Trophoblast cell (in vitro differentiated cells and primary cell): ENCODE results near the gene PRKCH.
A peak's percentile ranks its signal among the peaks of the same experiment; 100 is the strongest.
"Not testable (repeated sequence)": the region's sequence is repeated elsewhere in the genome, so short reads cannot be mapped to it uniquely, and the experiment has no call there.

Experiments
- DNase-seq, 2 donors: peaks; one replicate each; pipeline ENCODE4 v3.0.0-alpha.2; 2016
- H2AFZ ChIP-seq: 2 replicates; pipeline ENCODE4 v1.6.1; 2013; ENCODE audit warnings: low read length, moderate library complexity, mild to moderate bottlenecking; ENCODE audit not compliant: insufficient read depth, poor library complexity
- H2AK5ac ChIP-seq: 2 replicates; pipeline ENCODE4 v1.6.1; 2013; ENCODE audit warnings: mild to moderate bottlenecking, low read length
- H2BK120ac ChIP-seq: 2 replicates; pipeline ENCODE4 v1.6.1; 2013; ENCODE audit warnings: low read length, mild to moderate bottlenecking, moderate library complexity; ENCODE audit not compliant: insufficient read depth, poor library complexity
- H2BK12ac ChIP-seq: 2 replicates; pipeline ENCODE4 v1.6.1; 2013; ENCODE audit warnings: mild to moderate bottlenecking, low read length, moderate library complexity
- H2BK5ac ChIP-seq: 2 replicates; pipeline ENCODE4 v1.6.1; 2013; ENCODE audit warnings: low read length, low read depth, moderate library complexity, mild to moderate bottlenecking; ENCODE audit not compliant: poor library complexity
- H3K14ac ChIP-seq: 2 replicates; pipeline ENCODE4 v1.6.1; 2013; ENCODE audit warnings: mild to moderate bottlenecking, low read length
- H3K18ac ChIP-seq: 2 replicates; pipeline ENCODE4 v1.6.1; 2013; ENCODE audit warnings: mild to moderate bottlenecking, low read length
- H3K23ac ChIP-seq: 2 replicates; pipeline ENCODE4 v1.6.1; 2013; ENCODE audit warnings: low read length
- H3K27ac ChIP-seq: 2 replicates; pipeline ENCODE4 v1.5.1; 2013; ENCODE audit warnings: low read depth, mild to moderate bottlenecking, inconsistent platforms, low read length, moderate library complexity
- H3K27me3 ChIP-seq: 2 replicates; pipeline ENCODE4 v1.6.1; 2013; ENCODE audit warnings: inconsistent platforms, mild to moderate bottlenecking, low read length, moderate library complexity; ENCODE audit not compliant: insufficient read depth
- H3K36me3 ChIP-seq, 2 experiments: 1 replicate in 1 of 2; 2 replicates in 1 of 2; pipeline ENCODE4 v1.6.1; 2013; ENCODE audit warnings: low read length in 2 of 2, mild to moderate bottlenecking in 2 of 2, moderate library complexity in 1 of 2; ENCODE audit not compliant: insufficient read depth in 2 of 2, control insufficient read depth in 1 of 2
- H3K4ac ChIP-seq: 2 replicates; pipeline ENCODE4 v1.6.1; 2013; ENCODE audit warnings: low read depth, mild to moderate bottlenecking, low read length, moderate library complexity
- H3K4me1 ChIP-seq, 2 experiments: 1 replicate in 1 of 2; 2 replicates in 1 of 2; pipeline ENCODE4 v1.6.1; 2013; ENCODE audit warnings: low read length in 2 of 2, mild to moderate bottlenecking in 2 of 2, moderate library complexity in 1 of 2; ENCODE audit not compliant: insufficient read depth in 2 of 2, control insufficient read depth in 1 of 2
- H3K4me2 ChIP-seq: 2 replicates; pipeline ENCODE4 v1.6.1; 2013; ENCODE audit warnings: inconsistent platforms, mild to moderate bottlenecking, low read length, moderate library complexity
- H3K4me3 ChIP-seq: 2 replicates; pipeline ENCODE4 v1.5.1; 2013; ENCODE audit warnings: mild to moderate bottlenecking, low read depth, low read length, inconsistent platforms
- H3K79me1 ChIP-seq: one replicate; pipeline ENCODE4 v1.6.1; 2013; ENCODE audit warnings: low read length
- H3K79me2 ChIP-seq: 2 replicates; pipeline ENCODE4 v1.6.1; 2013; ENCODE audit warnings: low read length, mild to moderate bottlenecking; ENCODE audit not compliant: control insufficient read depth, insufficient read depth, poor library complexity
- H3K9ac ChIP-seq: 2 replicates; pipeline ENCODE4 v1.6.1; 2013; ENCODE audit warnings: mild to moderate bottlenecking, low read length
- H3K9me3 ChIP-seq: 2 replicates; pipeline ENCODE4 v1.6.1; 2013; ENCODE audit warnings: low read depth, mild to moderate bottlenecking, control low read depth, inconsistent platforms, low read length; ENCODE audit not compliant: insufficient read depth
- H4K12ac ChIP-seq: 2 replicates; pipeline ENCODE4 v1.6.1; 2013; ENCODE audit warnings: low read depth, mild to moderate bottlenecking, low read length, moderate library complexity
- H4K8ac ChIP-seq: 2 replicates; pipeline ENCODE4 v1.6.1; 2013; ENCODE audit warnings: low read depth, mild to moderate bottlenecking, low read length, moderate library complexity
- H4K91ac ChIP-seq: one replicate; pipeline ENCODE4 v1.6.1; 2013; ENCODE audit warnings: low read depth, mild to moderate bottlenecking, low read length, moderate library complexity
- WGBS: extraction: QIAGEN DNeasy Blood & Tissue Kit; methylation state at CpG from one replicate; pipeline ENCODE4 v1.1.7; 2013; ENCODE audit warnings: missing lambda C conversion rate; ENCODE audit not compliant: insufficient read length, insufficient coverage; ENCODE audit errors: extremely low coverage; 5-methylcytosine and 5-hydroxymethylcytosine counted together

PRKCH gene

DNA sequence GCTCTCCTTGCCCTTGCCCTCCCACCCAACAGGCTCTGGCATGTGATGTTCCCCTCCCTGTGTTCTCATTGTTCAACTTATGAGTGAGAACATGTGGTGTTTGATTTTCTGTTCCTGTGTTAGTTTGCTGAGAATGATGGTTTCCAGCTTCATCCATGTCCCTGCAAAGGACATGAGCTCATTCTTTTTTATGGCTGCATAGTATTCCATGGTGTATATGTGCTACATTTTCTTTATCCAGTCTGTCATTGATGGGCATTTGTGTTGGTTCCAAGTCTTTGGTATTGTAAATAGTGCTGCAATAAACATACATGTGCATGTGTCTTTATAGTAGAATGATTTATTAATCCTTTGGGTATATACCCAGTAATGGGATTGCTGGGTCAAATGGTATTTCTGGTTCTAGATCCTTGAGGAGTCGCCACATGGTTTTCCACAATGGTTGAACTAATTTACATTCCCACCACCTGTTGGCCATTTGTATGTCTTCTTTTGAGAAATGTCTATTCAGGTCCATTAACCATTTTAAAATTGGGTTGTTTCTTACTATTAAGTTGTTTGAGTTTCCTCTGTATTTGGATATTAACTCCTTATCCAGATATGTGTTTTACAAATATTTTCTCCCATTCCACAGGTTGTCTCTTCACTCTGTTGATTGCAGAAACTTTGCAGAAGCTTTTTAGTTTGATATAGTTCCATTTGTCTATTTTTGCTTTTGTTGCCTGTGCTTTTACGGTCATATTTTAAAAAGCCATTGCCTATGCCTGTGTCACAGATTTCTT, 143.4 kb downstream of the PRKCH start:
- H4K91ac ChIP-seq, H2BK5ac ChIP-seq, H2AFZ ChIP-seq, H3K4me3 ChIP-seq, H3K79me2 ChIP-seq, H3K14ac ChIP-seq, H3K27me3 ChIP-seq, H3K9me3 ChIP-seq, H3K9ac ChIP-seq, H2BK120ac ChIP-seq, H4K8ac ChIP-seq, DNase-seq, H3K36me3 ChIP-seq, H3K27ac ChIP-seq, H3K18ac ChIP-seq, H3K4me2 ChIP-seq, H4K12ac ChIP-seq, H2BK12ac ChIP-seq, H2AK5ac ChIP-seq, H3K4ac ChIP-seq, H3K23ac ChIP-seq: not testable (repeated sequence)
- no CpG with 5 or more reads among the region's 2 CpGs for WGBS
- H3K4me1 ChIP-seq, result peaks cover 21 to 26% of the 10 kb centered on the region in 2 experiments
- peaks cover 28% of the 10 kb centered on the region for H3K79me1 ChIP-seq

- no CpG with 5 or more reads among the region's 17 CpGs for WGBS
- Histone ChIP-seq H3K4me2 (no peak overlapping the region), H3K27ac (peak overlapping the region; percentile 47), H2BK12ac (peak overlapping the region; percentile 90), H3K27me3 (no peaks in the 10 kb centered on the region), H4K12ac (peak overlapping the region; percentile 28), H2AK5ac (peak overlapping the region; percentile 72), H2BK5ac (peak overlapping the region; percentile 68), H3K4me1 (peaks cover 35 to 37% of the 10 kb centered on the region in 2 experiments), H3K4me3 (no peak overlapping the region), H4K91ac (peak overlapping the region; percentile 78), H4K8ac (peak overlapping the region; percentile 50), H2AFZ (no peak overlapping the region), H3K14ac (peak overlapping the region; percentile 58), H3K36me3 (peaks cover 0 to 5% of the 10 kb centered on the region in 2 experiments), H3K9me3 (peaks cover 2% of the 10 kb centered on the region), H3K18ac (peak overlapping the region; percentile 50), H3K4ac (peak overlapping the region; percentile 28), H3K79me2 (peaks cover 11% of the 10 kb centered on the region), H3K79me1 (peaks cover 42% of the 10 kb centered on the region), H2BK120ac (peak overlapping the region; percentile 69), H3K9ac (no peak overlapping the region), H3K23ac (no peak overlapping the region)
- peak; percentile 60 to 81 for DNase-seq
These were observed 145.0 kb downstream of the PRKCH start for GRCh38 chr14:61466249-61466904.

GRCh38 chr14:61466905-61467280, 145.5 kb downstream of the PRKCH start:
- peak overlapping the region; percentile 68 for H2BK5ac ChIP-seq
- H3K9me3 ChIP-seq, result peaks cover 2% of the 10 kb centered on the region
- H3K79me1 ChIP-seq, result peaks cover 46% of the 10 kb centered on the region
- peaks cover 11% of the 10 kb centered on the region for H3K79me2 ChIP-seq
- H2AFZ ChIP-seq, result no peak overlapping the region
- peak overlapping the region; percentile 78 for H4K91ac ChIP-seq
- peak overlapping the region; percentile 50 for H4K8ac ChIP-seq
- H4K12ac ChIP-seq, result no peak overlapping the region
- peaks cover 0 to 5% of the 10 kb centered on the region in 2 experiments for H3K36me3 ChIP-seq
- H3K4me2 ChIP-seq, result no peak overlapping the region
- no peak overlapping the region for H3K23ac ChIP-seq
- H2BK120ac ChIP-seq, result peak overlapping the region; percentile 69
- peaks cover 39 to 42% of the 10 kb centered on the region in 2 experiments for H3K4me1 ChIP-seq
- H3K4ac ChIP-seq, result peak overlapping the region; percentile 50
- WGBS, result no CpG with 5 or more reads among the region's 3 CpGs
- peak in 1 of 2 donors; percentile 71 for DNase-seq
- H3K18ac ChIP-seq, result peak overlapping the region; percentile 50
- H2BK12ac ChIP-seq, result peak overlapping the region; percentile 90
- H3K9ac ChIP-seq, result no peak overlapping the region
- peak overlapping the region; percentile 58 for H3K14ac ChIP-seq
- no peak overlapping the region for H3K4me3 ChIP-seq
- no peaks in the 10 kb centered on the region for H3K27me3 ChIP-seq
- peak overlapping the region; percentile 72 for H2AK5ac ChIP-seq
- H3K27ac ChIP-seq, result peak overlapping the region; percentile 47

DNA sequence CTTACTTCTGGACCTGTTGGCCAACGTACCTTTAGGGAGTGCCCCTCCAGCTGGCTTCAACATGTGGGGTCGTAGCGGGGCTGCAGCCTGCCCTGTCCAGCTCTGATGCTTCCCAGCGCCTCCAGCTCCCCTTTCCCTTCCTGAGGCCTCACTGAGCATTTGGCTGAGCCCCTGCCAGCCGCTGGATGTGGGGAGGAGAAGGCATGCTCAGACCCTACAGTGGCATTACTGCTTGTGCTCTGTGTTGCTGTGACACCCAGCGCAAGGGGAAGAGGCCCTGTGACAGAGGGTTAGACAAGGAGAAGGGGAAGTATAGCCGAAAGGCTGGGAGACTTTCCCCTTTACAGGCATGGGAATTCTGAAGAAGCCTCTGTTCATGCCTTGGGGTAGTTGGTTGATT, 145.9 kb downstream of the PRKCH start:
- no peak for DNase-seq
- Histone ChIP-seq H2BK12ac (peak overlapping the region; percentile 87), H4K12ac (peak overlapping the region; percentile 70)

More for the DNA sequence above, 145.9 kb downstream of the PRKCH start:
- Histone ChIP-seq H3K18ac (peak overlapping the region; percentile 64), H3K4me2 (no peak overlapping the region), H3K14ac (peak overlapping the region; percentile 58), H3K9me3 (peaks cover 2% of the 10 kb centered on the region), H2BK5ac (peak overlapping the region; percentile 35), H3K27me3 (no peaks in the 10 kb centered on the region), H3K4me1 (peaks cover 38 to 45% of the 10 kb centered on the region in 2 experiments), H3K23ac (no peak overlapping the region), H2AFZ (peak overlapping the region; percentile 43), H4K91ac (peak overlapping the region; percentile 78), H2AK5ac (peak overlapping the region; percentile 66), H2BK120ac (peak overlapping the region; percentile 69), H3K27ac (no peak overlapping the region), H3K79me1 (peaks cover 44% of the 10 kb centered on the region), H3K36me3 (peaks cover 0 to 5% of the 10 kb centered on the region in 2 experiments), H4K8ac (peak overlapping the region; percentile 20), H3K79me2 (peaks cover 11% of the 10 kb centered on the region), H3K9ac (no peak overlapping the region), H3K4ac (peak overlapping the region; percentile 50), H3K4me3 (no peak overlapping the region)
- WGBS, result no CpG with 5 or more reads among the region's 7 CpGs
